Hair follicle dermal papilla cell (primary cell): ENCODE results near the gene GNG13. TPM values are rescaled to one million over a fixed set of nuclear protein-coding genes. Genes with fewer than 3 reads are reported as not detected.

Experiments used
- small RNA-seq: library from RNA; depleted of rRNA; stranded (forward); fragments of <200 nt; gene quantifications from one replicate; pipeline ENCODE3, GENCODE V24; 2012
- total RNA-seq: library from RNA; depleted of rRNA; stranded (reverse); fragments of >200 nt; gene quantifications from 2 replicates; pipeline ENCODE4 v1.2.3, GENCODE V29; 2012

The GNG13 gene, protein sequence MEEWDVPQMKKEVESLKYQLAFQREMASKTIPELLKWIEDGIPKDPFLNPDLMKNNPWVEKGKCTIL
- total RNA-seq, result not detected in 2 replicates

DNA sequence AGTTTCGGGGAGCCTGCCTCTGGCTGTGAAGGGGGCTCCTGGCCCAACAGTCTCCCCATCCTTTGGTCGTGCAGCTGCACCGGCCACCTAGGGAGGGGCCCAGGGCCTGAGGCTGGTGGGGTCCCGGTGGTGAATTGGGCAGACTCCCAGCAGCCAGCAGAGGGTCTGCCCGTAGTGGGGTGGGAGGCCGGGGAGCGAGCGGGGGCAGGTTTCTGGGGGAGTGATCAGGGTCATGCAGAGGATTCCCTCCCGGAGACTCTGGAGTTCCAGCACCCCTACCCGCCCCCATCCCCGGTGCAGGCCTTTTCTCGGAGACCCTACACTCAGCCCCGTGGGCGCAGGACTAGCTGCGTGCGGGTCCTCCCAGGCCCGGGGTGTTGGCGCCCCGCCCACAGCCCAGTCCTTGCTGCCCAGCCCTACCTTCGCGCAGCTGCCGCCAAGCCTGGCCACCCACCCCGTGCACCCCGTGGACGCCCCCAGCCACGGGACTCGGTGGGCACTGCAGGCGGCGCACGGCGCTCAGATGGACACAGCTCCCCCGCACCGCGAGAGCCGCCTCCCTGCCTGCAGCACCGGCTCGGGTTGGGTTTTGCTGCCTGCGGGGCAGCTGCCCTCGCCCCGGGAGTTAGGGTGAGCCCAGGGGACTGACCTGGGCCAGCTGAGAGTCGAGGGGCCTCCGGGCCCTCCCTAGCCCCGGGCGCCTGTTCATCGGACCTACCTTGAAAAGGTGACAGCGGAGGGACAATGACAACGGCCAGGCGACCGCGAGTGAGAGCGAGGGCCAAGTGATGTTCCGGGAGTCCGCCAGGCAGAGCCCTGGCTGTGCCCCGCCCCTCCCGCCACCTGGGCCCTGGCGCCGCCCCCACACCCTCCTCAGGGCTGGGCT is at the start of gene GNG13:
TSS of gene GNG13 (minus strand) at position 787 of the 886 bp plus-strand sequence. CDS start 1,657 bp downstream, outside the sequence.

DNA sequence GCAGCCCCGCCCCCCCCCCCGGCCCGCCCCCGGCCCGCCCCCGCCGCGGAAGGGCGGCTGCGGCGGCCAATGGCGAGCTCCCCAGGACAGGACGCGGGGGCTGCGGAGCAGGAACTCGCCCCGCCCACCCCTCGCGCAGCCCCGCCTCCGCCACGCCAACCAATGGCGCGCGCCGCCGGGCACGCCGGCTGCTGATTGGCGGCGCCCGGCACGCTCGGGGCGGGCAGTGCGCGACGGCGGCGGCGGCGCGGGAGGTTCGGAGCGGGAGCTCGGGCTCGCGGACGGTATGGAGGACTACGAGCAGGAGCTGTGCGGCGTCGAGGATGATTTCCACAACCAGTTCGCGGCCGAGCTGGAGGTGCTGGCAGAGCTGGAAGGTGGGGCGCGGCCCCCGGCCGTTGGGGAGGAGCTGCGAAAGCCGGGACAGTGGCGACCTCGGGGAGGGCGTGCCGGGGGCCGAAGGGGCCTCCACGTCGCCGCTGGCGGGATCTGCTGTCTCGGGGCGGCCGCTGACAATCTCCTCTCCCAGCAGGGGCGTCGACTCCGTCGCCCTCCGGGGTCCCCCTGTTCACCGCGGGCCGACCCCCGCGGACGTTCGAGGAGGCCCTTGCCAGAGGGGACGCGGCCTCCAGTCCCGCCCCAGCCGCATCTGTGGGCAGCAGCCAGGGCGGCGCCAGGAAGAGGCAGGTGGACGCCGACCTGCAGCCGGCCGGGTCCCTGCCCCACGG is 12.0 kb downstream of the GNG13 start, which contains the start of gene CHTF18:
TSS of gene CHTF18 (plus strand) at position 222 of the 728 bp plus-strand sequence. CDS start at position 287, 65 bp downstream.

DNA sequence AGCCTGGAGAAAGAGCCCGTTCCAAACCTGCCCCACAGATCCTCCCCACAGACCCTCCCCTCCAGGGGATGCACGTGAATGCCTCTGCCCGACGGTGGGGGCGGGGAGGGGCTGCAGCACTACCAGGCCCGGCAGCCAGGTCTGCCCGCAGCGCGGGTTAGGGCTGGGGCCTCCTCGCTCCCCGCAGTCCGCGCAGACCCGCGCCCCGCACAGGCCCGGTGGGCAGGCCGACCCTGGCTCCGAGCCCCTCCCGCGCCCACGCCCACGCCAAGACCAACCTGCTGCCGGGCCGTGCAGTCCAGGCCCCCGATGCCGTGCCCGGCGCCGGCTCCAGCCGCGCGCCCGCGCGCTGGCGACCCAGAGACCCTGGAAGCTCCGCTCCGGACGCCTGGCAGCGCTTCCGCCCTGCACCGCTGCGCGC is 12.5 kb downstream of the GNG13 start, which contains the start of gene RPUSD1:
TSS of gene RPUSD1 (minus strand) at position 404 of the 421 bp plus-strand sequence. CDS start 644 bp downstream, outside the sequence.

DNA sequence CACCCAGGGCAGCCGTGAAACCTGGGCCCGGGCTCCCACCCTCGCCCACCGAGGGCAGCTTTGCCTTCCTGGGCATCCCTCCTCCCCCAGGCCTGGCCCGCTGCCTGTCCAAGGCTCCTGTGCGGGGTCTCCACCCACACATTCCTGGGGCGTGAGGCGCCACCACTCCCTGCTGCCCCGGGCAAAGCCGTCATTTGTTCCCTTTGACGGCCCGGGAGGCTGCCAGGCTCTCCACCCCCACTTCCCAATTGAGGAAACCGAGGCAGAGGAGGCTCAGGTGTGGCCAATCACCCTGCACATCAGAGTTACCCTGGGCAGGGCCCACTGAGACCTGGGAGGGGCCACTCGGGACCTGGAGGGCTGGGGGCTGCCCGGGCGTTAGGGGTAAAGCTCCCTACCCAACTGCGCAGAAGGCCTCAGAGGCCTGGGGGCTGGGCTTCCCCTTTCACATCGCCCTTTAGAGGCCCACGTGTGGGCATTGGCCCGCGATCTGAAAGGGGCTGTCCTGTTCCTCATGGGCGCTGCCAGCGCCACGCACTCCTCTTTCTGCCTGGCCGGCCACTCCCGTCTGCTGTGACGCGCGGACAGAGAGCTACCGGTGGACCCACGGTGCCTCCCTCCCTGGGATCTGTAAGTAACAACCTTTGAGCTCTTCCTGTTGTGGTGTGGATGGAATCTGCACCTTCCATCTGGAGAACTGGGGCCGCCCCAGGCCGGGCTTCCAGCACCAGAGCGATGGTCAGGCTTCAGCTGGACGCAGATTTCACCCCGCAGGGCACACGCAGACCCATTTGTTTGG is 39.8 kb downstream of the GNG13 start, which contains the start of gene MSLN:
TSS of gene MSLN (plus strand) at position 190 of the 799 bp plus-strand sequence. CDS start 1,947 bp downstream, outside the sequence.

Small RNAs within 50 kb of the gene (small RNA-seq; reads per million reads assigned to genes)
- not detected for gene MIR662

Other genes with a start within 250 kb of the GNG13 start
- gene PRR35, start 240.3 kb downstream of the GNG13 start, total RNA-seq, result 0.32 TPM in 1 of 2 replicates, not detected in the other
- gene NHLRC4, start 233.7 kb downstream of the GNG13 start, total RNA-seq, result 1.5 and 2.6 TPM in 2 replicates
- gene PIGQ, start 230.8 kb downstream of the GNG13 start, total RNA-seq, result 30.2 and 36.2 TPM in 2 replicates
- gene RAB40C, start 210.7 kb downstream of the GNG13 start, total RNA-seq, result 14.6 and 19.8 TPM in 2 replicates
- 0.12 and 0.16 TPM in 2 replicates for gene WFIKKN1, start 169.7 kb downstream of the GNG13 start, total RNA-seq
- 57.0 and 75.8 TPM in 2 replicates for gene METTL26, start 164.4 kb downstream of the GNG13 start, total RNA-seq
- gene MCRIP2, start 158.9 kb downstream of the GNG13 start, total RNA-seq, result 13.8 and 14.8 TPM in 2 replicates
- gene WDR90, start 151.4 kb downstream of the GNG13 start, total RNA-seq, result 9.7 and 12.8 TPM in 2 replicates
- 49.2 and 53.2 TPM in 2 replicates for gene RHOT2, start 132.6 kb downstream of the GNG13 start, total RNA-seq
- 2.9 TPM in 2 replicates for gene RHBDL1, start 125.1 kb downstream of the GNG13 start, total RNA-seq
- gene STUB1, start 120.3 kb downstream of the GNG13 start, total RNA-seq, result 71.6 and 83.9 TPM in 2 replicates
- 46.6 and 52.9 TPM in 2 replicates for gene JMJD8, start 116.4 kb downstream of the GNG13 start, total RNA-seq
- 10.6 and 12.8 TPM in 2 replicates for gene WDR24, start 110.3 kb downstream of the GNG13 start, total RNA-seq
- gene FBXL16, start 94.9 kb downstream of the GNG13 start, total RNA-seq, result under 0.01 TPM in 1 of 2 replicates, not detected in the other
- 41.3 and 48.5 TPM in 2 replicates for gene METRN, start 85.6 kb downstream of the GNG13 start, total RNA-seq
- gene ANTKMT, start 79.6 kb downstream of the GNG13 start, total RNA-seq, result 21.9 and 25.1 TPM in 2 replicates
- gene CCDC78, start 74.3 kb downstream of the GNG13 start, total RNA-seq, result 2.8 and 2.9 TPM in 2 replicates
- 15.3 and 20.5 TPM in 2 replicates for gene HAGHL, start 73.6 kb downstream of the GNG13 start, total RNA-seq
- 33.8 and 36.1 TPM in 2 replicates for gene CIAO3, start 59.7 kb downstream of the GNG13 start, total RNA-seq
- gene MSLN, start 40.0 kb downstream of the GNG13 start, total RNA-seq, result 0.12 TPM in 1 of 2 replicates, not detected in the other
- 26.1 and 31.0 TPM in 2 replicates for gene RPUSD1, start 12.4 kb downstream of the GNG13 start, total RNA-seq
- 2.8 and 3.7 TPM in 2 replicates for gene CHTF18, start 12.1 kb downstream of the GNG13 start, total RNA-seq
- gene LMF1, start 170.2 kb upstream of the GNG13 start, total RNA-seq, result 31.3 and 40.7 TPM in 2 replicates
- under 0.01 TPM in 1 of 2 replicates, not detected in the other for gene SOX8, start 181.0 kb upstream of the GNG13 start, total RNA-seq